HUDEP-2 (cell line): ENCODE data around the gene IL17REL.
A peak's percentile ranks its signal among the peaks of the same experiment; 100 is the strongest.

ENCODE experiments used
- DNase-seq, 76 experiments: peaks; one replicate each; lab custom pipeline; 2025; ENCODE audit not compliant: unreplicated experiment in 76 of 76; lab: John Stamatoyannopoulos, UW

The IL17REL gene

DNA sequence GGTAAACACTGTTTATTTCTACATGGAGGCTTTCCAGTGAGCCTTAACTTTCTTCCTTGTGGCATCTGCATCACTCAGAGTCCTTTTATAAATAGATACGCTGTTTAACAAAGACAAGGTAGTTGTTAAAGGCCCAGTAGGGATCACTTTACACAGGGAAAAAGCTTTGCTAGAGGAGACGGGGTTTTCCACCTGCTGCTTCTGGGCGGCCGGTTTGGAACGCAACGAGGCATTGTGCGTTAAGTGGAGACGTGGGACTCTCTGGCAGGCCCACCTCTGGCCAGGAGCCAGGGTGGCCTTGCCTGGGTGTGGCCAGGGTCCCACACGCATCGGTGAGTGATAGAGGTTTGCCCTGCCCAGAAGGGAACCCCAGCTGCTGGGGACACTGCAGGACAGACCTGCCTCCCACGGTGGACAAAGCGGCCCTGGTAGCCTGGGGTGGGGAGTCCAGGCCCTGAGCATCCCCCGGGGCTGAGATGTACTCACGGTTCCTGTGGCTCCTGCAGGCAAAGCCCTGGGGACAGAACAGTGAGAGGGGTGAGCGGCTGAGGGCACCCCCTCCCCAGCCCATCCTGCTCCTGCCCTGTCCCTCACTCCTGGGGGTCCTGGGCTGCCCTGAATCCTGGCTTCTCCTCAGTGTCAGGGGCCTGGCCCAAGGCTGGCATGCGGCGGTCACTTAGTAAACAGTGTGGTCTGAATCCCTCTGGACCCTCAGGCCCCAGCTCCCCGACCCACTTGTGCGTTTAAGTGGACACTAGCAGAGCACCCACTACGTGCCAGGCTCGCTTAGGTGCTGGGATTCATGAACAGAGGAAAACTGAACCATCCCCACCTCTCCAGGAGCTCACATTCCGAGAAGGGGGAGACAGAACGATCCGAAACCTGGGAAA is 4.2 kb downstream of the IL17REL start:
- no peak for DNase-seq

DNA sequence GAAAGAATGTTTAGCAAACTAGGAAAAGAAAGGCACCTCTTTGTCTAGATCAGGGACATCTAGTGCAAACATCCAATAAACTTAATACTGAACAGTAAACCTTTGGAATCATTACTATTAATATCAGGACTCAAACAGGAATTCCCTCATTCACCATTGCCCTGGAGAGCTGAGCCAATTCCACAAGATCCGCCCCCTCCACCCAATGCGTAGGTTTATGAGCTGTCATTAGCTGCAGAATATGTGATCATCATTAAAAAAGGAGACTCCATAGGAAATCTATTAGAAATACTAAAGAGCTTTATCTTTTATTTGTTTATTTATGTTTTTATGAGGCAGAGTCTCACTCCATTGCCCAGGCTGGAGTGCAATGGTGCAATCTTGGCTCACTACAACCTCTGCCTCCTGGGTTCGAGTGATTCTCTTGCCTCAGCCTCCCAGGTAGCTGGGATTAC is 5.5 kb downstream of the IL17REL start:
- DNase-seq = no peak

DNA sequence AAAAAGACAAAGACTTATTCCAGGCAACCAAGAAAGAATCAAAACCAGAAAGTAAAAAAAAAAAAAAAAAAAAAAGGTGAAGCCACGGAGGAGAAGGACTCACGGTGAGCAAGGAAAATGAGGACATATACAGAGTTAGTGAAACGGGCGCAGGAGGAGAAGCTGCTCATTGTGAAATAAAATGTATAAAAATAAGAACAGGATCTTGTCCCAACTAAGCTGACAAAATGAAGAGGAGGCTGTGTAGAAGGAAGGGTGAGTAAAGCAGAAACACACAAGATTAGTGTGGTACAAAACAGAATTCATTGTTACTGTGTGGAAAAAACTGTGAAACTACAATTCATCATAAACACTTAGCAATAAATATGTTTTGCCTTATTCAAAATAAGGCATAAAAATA is 7.6 kb downstream of the IL17REL start:
- DNase-seq = no peak

DNA sequence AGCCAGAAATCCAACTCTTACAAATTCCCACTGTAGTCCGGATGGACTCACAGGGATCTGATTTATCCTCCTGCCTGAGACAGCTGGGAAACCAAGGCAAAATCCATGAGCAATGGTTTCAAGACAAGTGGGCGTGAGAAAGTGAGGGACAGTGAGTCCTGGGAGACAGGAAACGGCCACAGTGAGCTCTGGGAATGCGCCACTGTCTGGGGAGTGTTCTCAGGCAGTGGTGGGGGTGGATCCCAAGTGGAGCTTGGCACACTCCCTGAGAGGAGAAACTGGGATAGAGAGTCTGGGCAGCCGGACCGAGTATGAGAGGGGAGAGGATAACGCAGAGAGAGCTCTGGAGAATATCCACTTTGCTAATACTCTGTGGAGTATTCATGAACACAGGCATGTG is 9.8 kb downstream of the IL17REL start:
- no peak for DNase-seq

DNA sequence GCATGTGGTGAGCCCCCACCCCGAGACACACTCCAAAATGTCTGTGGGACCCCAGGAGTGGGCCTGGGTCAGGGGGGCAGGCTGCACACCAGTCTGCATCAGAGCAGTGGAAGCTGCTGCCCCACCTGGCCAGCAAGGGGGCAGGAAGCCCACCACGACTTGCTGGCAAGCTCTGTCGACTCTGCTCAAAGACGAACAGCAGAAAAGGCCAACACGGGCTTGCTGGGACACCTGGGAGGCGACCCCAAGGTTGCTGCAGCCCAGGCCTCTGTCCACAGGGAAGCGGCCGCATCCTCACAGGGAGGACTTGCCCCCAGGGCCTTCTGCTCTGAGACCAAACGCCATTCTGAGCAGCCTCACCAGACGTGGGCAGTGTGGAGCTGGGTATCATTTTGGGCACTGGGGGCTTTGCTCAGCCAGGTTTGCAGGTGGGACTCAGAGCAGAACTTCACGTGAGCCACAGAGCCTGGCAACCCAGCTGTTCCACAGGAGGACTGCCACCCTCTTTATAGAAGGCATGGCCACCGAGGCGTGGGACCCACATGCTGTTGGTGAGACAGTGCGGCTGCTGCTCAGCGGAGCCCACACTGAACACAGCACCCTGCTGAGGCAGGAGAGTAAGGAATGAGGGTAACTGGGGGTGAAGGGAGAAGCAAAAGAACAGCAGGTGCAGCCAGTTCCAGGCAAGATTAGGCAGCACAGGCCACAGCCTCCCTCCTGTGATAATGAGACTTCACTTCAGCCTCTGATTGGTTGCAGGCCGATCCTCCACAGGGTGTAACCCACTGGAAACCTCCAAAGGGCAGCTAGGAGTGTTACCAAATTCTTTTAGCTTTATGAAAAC is 11.0 kb downstream of the IL17REL start:
- DNase-seq = peak in 68 of 76 experiments; percentile 8 to 85 (median 57)

DNA sequence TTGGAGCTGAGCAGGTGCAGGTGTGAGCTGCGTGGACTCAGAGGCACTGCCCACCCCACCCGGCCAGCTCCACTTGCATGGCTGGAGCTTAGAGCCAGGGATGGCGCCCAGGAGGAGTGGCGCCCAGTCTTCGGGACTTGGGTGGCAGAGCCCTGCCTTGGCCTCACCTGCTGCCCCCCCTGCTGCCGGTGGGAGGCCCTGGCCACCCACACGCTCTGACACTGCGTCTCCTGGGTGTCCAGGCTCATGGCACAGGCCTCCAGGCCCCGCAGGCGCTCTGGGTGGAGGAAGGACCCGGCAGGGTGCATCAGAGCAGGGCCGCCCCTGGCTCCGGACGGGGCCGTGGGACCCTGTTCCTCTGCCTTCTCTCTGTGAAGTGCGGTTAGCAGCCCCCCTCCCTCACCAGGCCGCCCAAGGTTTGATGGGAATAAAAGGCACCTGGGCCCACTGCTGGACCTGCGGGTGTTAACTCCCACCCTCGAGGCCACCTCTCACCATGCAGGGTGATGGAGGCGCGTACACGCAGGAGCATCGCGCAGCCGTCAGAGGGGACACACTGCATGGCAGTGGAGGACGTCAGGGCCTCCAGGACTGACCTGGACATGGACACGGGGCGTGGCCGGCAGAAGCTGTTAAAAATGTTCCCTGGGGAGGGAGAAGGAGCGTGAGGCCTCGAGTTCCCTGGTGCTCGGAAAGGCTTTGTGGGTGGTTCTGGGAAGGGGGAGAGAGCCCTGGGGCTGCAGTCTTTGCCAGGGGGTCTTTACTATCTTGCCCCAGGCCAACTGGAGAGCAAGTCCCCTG is 11.8 kb downstream of the IL17REL start:
- DNase-seq = no peak

DNA sequence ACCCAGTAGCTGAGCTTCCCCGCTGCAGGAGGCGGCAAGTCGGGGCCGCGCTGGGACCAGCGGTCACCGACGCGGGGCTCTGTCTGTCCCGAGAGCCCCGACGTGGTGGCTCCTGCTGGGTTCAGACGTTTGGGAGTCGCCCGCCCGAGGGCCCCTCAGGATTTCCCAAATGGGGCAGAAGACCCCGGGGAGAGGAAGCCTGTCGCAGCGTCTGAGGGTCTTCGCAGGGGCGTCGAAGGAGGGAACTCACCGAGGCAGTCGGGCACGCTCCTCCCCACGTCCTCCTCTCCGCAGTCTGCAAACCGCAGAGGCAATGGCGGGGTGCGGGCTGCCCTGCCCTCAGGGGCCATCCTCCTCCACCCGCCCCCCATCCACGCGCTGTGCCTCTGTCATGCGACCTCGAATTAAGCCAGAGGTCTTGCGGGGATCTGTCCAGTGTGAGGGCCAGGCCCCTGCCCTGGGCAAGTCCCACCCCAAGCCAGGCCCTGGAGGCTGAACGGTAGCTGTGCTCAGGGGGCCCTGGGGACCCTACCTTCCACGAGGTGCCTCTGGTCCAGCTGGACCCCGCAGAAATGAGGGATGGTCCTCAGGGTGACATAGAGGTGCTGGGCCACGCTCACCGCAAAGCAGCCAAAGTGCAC is 12.5 kb downstream of the IL17REL start:
- DNase-seq = no peak

DNA sequence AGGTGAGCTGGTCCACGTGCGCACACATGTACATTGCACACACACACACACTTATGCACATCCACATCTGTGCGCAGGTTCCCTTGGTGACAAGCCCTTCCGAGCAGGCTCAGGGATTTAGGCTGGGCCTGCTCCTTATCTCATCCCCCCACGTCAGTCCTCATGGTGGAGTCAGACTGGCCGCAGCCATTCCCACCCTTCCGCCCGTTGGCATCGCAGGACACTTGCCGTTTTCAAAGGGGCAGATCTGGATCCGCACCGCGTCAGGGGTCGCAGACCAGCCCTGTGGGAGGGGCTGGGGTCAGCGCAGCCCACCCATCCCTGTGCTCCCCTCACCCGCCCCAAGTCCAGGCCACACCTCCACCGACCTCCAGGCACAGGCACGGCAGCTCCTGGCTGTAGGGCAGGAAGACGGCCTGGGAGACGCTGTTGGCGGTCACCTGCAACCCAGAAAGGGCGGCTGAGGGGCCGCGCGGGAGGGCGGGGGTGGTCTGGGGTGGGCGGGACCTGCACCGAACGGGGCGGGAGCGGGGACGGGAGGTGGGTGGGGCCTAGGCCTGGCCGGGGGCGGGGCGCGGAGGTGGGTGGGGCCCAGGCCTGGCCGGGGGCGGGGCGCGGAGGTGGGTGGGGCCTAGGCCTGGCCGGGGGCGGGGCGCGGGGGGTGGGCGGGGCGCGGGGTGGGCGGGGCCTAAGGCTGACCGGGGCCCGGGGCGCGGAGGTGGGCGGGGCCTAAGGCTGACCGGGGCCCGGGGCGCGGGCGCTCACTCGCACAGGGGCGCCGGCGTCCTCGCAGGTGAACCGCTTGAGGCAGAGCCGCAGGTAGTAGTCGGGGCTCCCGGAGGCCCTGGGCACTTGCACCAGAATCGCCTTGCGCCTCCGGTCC is 13.3 kb downstream of the IL17REL start:
- DNase-seq = peak in 21 of 76 experiments; percentile 10 to 57 (median 34)

DNA sequence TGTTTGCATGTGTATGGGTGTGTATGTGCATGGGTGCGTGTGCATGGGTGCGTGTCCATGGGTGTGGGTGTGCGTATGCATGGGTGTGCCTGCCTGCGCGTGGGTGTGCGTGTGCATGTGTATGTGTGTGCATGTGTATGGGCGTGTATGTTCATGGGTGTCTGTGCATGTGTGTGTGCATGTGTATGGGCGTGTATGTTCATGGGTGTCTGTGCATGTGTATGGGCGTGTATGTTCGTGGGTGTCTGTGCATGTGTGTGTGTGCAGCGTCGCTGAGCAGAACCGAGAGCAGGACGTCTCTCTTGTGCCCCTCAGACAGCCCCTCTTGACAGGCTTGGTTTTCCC is 13.9 kb downstream of the IL17REL start:
- no peak for DNase-seq

DNA sequence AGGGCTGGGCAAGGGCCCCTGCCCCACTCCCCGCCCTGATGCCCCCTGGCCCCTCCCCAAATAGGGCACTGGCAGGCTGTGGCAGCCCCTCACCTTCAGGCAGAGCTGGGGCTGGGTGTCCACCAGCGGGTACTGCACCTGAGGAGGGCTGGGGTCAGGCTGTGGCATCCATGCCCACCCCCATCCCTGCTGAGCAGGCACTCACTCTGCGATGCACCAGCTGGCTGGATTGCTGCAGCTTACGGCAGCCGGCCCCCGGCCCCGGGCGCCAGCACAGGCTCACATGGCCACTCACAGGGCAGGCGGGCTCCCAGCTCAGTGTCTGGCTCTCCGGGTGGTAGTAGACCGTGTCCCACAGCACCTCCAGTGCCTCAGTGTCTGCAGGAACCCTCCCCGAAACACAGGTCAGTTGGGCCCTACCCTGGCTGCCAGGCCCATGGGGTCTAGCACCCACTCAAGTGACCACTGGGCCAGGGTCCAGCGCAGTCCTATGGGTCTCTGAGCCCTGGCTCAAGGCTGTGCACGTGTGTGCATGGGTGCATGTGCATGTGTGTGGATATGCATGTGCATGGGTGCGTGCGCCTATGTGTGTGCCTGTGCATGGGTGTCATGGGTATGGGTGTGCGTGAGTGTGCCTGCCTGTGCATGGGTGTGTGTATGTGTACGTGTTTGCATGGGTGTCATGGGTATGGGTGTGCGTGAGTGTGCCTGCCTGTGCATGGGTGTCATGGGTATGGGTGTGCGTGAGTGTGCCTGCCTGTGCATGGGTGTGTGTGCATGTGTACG is 14.4 kb downstream of the IL17REL start:
- no peak for DNase-seq

DNA sequence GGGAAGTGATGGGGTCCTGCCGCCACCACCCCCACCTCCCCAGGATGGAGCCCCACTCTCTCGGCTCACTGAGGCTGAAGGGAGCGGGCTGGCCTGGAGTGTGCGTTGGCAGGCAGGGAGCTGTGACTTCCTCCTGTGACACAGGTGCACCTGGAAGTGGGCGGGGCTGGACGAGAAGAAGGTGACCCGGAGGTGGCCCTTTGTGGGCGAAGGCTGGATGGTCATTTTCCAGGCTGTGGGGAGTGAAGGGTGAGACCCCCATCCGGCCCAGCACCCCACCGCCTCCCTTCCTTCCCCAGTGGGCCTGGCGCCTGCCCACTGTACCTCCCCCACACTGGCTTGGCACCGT is 15.3 kb downstream of the IL17REL start:
- no peak for DNase-seq

DNA sequence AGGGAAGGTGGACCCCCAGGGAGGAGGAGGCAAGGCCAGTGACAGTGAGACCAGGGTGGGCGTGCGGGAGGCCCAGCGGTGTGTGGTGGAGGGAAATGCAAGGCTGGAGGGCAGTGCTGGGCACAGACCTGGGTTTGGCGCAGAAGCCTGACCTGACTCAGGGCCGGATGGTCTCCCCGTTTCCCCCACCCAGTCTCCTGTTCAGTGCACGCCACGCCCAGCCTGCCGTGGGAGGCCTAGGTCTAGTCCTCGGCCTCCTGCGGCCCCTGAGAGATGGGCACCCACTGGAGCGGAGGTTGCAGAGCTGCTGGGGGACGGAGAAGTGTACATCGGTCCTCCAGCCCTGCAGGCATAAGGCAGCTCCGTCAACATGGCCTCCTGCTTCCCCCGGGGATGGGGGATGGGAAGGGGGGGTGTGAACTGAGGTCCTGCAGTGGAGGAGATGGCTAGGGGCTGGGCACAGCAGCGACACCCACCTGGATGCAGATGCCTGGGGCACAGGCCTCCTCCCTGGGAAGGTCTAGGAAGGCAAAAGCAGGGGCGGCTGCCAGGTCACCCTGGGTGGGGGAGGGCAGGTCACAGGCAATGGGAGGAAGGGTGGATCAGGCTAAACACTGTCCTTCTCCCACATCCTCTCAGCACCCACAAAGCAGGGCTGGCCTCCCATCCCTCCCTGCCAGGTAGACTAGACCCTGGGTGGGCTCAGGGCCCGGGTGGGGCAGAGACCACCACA is 15.9 kb downstream of the IL17REL start:
- DNase-seq = peak in 1 of 76 experiments; percentile 9

DNA sequence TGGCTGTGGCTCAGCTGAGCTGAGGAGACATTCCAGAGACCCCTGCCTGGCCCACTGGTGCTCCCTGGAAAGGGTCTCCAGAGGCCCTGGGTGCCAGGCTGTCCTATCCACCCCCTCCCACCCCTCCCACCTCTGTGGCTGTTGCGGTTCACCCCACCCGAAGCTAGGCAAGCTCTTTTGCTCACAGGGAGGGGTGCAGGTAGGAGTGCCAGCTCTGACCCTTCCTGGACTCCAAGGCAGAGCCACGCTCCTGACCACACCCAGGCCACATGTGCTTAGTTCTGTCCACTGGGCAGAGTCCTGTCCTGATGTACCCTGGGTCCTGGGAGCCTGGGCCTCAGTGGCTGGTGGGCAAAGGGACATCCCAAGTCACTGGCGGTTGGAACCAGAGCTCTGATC is 16.4 kb downstream of the IL17REL start:
- peak in 4 of 76 experiments; percentile 7 to 32 (median 20) for DNase-seq

DNA sequence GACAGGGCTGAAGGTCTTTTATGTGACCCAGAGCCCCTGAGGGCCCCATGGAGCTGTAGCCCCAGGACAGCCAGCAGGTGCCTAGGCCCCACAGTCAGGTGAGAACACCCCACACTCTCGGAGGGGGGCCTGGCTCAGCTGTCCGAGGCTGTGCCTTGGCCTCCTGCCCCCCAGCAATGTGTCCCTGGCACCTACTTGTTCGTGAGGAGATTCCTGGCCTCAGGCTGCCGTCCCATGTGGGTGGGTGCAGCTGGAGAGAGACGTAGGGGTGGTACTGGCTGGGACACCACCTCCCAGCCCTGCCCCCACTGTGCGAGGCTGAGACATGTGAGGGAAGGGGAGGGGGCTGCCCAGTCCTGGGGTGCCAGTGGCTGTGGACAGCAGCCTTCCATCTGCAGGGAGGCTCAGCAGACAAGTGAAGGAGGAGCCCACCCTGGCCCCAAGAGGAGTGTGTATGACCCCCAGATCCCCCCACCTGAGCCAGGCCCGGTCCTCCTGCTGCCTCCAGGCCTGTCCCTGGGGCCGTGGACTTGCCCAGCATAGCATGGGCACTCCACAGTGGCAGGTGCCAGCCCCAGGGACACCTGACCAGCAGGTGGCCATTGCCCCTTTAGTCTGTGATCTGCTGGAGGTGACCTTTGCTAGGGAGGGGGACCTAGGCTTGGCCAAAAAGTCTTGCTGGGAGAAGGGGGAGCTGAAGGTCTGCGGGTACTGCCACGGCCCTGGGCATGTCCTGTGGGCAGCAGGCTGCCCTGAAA is 17.0 kb downstream of the IL17REL start:
- no peak for DNase-seq

DNA sequence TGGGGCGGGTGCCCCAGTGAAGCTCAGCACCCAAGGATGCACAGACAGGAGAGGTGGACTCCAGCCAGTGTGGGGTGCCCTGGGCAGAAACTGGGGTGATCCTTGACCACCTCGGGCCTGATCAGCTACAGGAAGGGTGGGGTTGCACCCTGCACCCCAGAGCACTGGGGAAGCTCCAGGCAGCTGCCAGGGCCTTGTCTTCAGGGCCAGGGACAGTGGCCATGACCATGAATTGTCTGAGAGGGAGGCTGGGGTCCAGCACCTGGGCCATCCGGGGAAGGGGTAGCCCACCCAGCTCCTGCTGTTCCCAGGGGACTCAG is 17.6 kb downstream of the IL17REL start:
- no peak for DNase-seq

DNA sequence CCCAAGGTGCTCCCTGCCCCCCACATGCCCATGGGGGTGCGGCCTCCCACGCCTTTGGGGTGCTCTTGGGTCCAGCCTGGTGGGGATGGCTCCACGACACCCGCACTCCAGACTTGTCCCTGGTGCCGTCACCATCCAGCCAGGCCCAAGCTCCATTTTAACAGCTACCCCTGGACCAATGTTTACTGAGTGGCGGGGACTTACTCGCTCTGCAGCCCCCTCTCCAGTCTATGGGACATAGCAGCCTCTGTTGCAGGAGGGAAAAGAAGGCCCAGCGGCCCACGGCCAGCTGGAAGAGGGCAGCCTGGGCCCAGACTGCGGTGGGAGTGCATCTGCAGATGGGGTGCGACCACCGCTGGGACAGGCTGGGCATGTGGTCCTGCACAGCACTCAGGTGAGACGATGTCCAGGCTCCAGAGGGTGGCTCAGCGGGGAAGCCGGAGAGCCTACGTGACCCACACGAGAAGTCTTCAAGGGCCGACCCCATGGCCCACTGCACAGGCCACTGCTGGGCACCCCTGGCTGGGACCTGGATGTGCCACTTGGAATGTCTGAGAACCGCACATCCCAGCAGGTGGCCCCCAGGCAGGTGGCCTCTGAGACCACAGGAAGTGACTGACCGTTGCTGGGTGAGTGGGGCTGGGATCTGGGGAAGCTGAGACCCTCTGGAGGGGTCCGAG is 18.1 kb downstream of the IL17REL start:
- DNase-seq = no peak
